ENCODE data around the gene FAM241B.

The FAM241B gene

GRCh38 chr10:69635428-69636272, 5.6 kb downstream of the FAM241B start:
- Histone ChIP-seq H3K4me1 (ENCODE audit: insufficient read depth, low read length) (no peaks in the 10 kb centered on the region; the same call in 1 of the 2 replicates), H3K9ac (ENCODE audit: low read depth, low read length) (no peak overlapping the region), H3K9me3 (ENCODE audit: insufficient read depth, low read depth, low read length) (no peaks in the 10 kb centered on the region), H3K27ac (ENCODE audit: low read length) (no peak overlapping the region), H3K27me3 (ENCODE audit: insufficient read depth, low read length) (peaks cover 10% of the 10 kb centered on the region), H3K36me3 (ENCODE audit: insufficient read depth, low read depth, low read length) (peaks cover 27% of the 10 kb centered on the region), H3K4me3 (ENCODE audit: low read length) (no peak overlapping the region)

DNA sequence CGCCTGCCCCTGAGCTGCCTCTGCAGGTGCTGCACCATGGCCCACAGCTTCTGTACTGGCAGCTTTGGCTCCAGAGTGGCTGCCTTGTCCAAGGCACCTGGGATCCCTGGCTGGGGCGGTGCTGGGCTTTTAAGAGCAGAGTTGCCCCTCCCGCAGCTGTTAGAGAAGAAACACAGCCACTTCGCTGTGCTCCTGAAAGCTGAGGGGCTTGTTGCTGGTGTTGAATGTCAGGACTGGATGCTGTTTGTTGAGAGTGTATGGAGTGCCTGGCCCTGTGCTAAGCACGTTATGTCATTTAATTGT, 6.2 kb downstream of the FAM241B start:
- Histone ChIP-seq H3K36me3 (ENCODE audit: insufficient read depth, low read depth, low read length) (peaks cover 27% of the 10 kb centered on the region), H3K27me3 (ENCODE audit: insufficient read depth, low read length) (peaks cover 4% of the 10 kb centered on the region), H3K4me3 (ENCODE audit: low read length) (no peak overlapping the region), H3K27ac (ENCODE audit: low read length) (no peak overlapping the region), H3K9me3 (ENCODE audit: insufficient read depth, low read depth, low read length) (no peaks in the 10 kb centered on the region), H3K4me1 (ENCODE audit: insufficient read depth, low read length) (no peaks in the 10 kb centered on the region; the same call in 1 of the 2 replicates), H3K9ac (ENCODE audit: low read depth, low read length) (no peak overlapping the region)

GRCh38 chr10:69636626-69637605, 6.9 kb downstream of the FAM241B start:
- no peak overlapping the region for H3K9ac ChIP-seq (ENCODE audit: low read depth, low read length)
- H3K36me3 ChIP-seq (ENCODE audit: insufficient read depth, low read depth, low read length) = peaks cover 27% of the 10 kb centered on the region
- H3K27ac ChIP-seq (ENCODE audit: low read length) = no peak overlapping the region
- no peaks in the 10 kb centered on the region for H3K9me3 ChIP-seq (ENCODE audit: insufficient read depth, low read depth, low read length)
- H3K4me1 ChIP-seq (ENCODE audit: insufficient read depth, low read length) = no peaks in the 10 kb centered on the region
- no peak overlapping the region for H3K4me3 ChIP-seq (ENCODE audit: low read length)
- no peaks in the 10 kb centered on the region; the same call in 1 of the 2 replicates for H3K27me3 ChIP-seq (ENCODE audit: insufficient read depth, low read length)

GRCh38 chr10:69638642-69639041, 8.6 kb downstream of the FAM241B start:
- H3K27me3 ChIP-seq (ENCODE audit: insufficient read depth, low read length) = no peaks in the 10 kb centered on the region; the same call in 1 of the 2 replicates
- peaks cover 12% of the 10 kb centered on the region for H3K36me3 ChIP-seq (ENCODE audit: insufficient read depth, low read depth, low read length)
- no peak overlapping the region for H3K9ac ChIP-seq (ENCODE audit: low read depth, low read length)
- no peaks in the 10 kb centered on the region for H3K9me3 ChIP-seq (ENCODE audit: insufficient read depth, low read depth, low read length)
- no peak overlapping the region for H3K4me3 ChIP-seq (ENCODE audit: low read length)
- H3K27ac ChIP-seq (ENCODE audit: low read length) = no peak overlapping the region
- H3K4me1 ChIP-seq (ENCODE audit: insufficient read depth, low read length) = no peaks in the 10 kb centered on the region

DNA sequence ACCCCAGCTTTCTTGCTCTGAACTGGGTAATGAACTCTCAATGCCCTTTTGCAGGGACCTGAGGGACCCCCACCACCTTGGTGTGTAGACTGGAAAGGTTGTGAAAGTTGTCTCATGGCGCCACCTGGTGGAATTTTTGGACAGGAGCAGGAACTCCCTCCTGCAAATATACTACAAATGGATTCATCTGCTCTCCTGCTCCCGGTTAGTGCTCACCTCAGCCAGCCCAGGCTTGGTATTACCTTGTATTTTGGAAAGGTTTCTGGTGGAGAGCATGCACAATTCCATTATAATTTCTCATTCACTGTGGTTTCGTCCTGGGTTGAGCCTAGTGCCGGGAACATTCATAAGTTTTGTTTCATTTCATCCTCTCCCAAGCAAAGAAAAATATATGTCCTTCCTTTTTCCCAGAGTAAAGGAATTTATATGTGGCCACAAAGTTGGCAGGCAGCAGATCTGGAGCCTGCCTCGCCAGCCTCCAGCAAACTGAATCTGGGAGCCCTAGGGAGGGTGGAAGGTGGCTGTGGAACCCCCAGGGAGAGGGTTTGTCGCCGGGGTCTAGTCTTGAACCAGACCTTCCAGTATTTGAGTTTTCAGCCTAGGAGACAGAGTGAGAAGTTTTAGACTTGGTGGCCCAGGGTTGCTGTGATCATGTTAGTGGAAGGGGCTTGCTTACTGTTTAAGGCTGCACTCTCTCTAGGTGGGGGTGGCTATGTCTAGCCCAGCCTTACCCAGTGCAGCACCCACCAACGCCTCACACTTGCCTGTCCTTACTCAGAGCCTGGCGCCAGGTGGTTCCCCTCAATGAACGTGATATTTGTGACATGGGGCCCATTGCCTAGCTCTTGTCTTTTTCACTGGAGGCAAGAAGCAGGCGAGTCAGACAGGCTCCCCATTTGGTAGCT, 9.5 kb downstream of the FAM241B start:
- H3K36me3 ChIP-seq (ENCODE audit: insufficient read depth, low read depth, low read length) = peaks cover 7% of the 10 kb centered on the region; the same call in 1 of the 2 replicates
- no peak overlapping the region for H3K27ac ChIP-seq (ENCODE audit: low read length)
- no peaks in the 10 kb centered on the region for H3K4me1 ChIP-seq (ENCODE audit: insufficient read depth, low read length)
- H3K27me3 ChIP-seq (ENCODE audit: insufficient read depth, low read length) = no peaks in the 10 kb centered on the region; the same call in 1 of the 2 replicates
- no peak overlapping the region for H3K9ac ChIP-seq (ENCODE audit: low read depth, low read length)
- H3K4me3 ChIP-seq (ENCODE audit: low read length) = no peak overlapping the region
- H3K9me3 ChIP-seq (ENCODE audit: insufficient read depth, low read depth, low read length) = no peaks in the 10 kb centered on the region

GRCh38 chr10:69640196-69640980, 10.3 kb downstream of the FAM241B start:
- Histone ChIP-seq H3K9ac (ENCODE audit: low read depth, low read length) (no peak overlapping the region), H3K27me3 (ENCODE audit: insufficient read depth, low read length) (no peaks in the 10 kb centered on the region; the same call in 1 of the 2 replicates), H3K36me3 (ENCODE audit: insufficient read depth, low read depth, low read length) (peaks cover 4% of the 10 kb centered on the region; the same call in 1 of the 2 replicates), H3K9me3 (ENCODE audit: insufficient read depth, low read depth, low read length) (no peaks in the 10 kb centered on the region), H3K4me3 (ENCODE audit: low read length) (no peak overlapping the region), H3K4me1 (ENCODE audit: insufficient read depth, low read length) (no peaks in the 10 kb centered on the region), H3K27ac (ENCODE audit: low read length) (no peak overlapping the region)

- H3K9ac ChIP-seq (ENCODE audit: low read depth, low read length) = no peak overlapping the region
- H3K27me3 ChIP-seq (ENCODE audit: insufficient read depth, low read length) = no peaks in the 10 kb centered on the region; the same call in 1 of the 2 replicates
- H3K36me3 ChIP-seq (ENCODE audit: insufficient read depth, low read depth, low read length) = no peaks in the 10 kb centered on the region
- no peak overlapping the region for H3K27ac ChIP-seq (ENCODE audit: low read length)
- H3K4me1 ChIP-seq (ENCODE audit: insufficient read depth, low read length) = peaks cover 5% of the 10 kb centered on the region; the same call in 1 of the 2 replicates
- no peaks in the 10 kb centered on the region for H3K9me3 ChIP-seq (ENCODE audit: insufficient read depth, low read depth, low read length)
- no peak overlapping the region for H3K4me3 ChIP-seq (ENCODE audit: low read length)
Measured at GRCh38 chr10:69641261-69641980, 11.4 kb downstream of the FAM241B start.

DNA sequence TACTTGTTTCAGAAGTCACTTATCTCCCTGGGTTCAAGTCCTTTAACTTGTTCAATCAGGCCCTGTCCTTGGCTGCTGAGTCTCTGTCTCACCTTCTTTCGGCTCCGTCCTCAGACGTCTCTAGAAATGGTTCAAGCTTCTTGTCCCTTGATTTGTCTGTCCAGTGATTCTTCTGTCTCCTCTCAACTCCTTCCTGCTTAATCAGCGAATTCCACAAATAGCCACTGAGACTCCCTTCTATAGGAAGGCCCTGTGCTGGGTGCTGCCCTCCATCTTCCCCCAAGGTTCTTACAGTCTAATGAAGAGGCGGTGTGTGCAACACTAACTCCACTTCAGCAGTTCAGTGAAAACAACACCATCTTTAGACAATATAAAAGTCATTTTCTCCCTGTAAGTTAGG, 12.7 kb downstream of the FAM241B start:
- H3K4me1 ChIP-seq (ENCODE audit: insufficient read depth, low read length) = peaks cover 7% of the 10 kb centered on the region; the same call in 1 of the 2 replicates
- no peak overlapping the region for H3K27ac ChIP-seq (ENCODE audit: low read length)
- no peak overlapping the region for H3K9ac ChIP-seq (ENCODE audit: low read depth, low read length)
- H3K27me3 ChIP-seq (ENCODE audit: insufficient read depth, low read length) = no peaks in the 10 kb centered on the region; the same call in 1 of the 2 replicates
- no peaks in the 10 kb centered on the region for H3K9me3 ChIP-seq (ENCODE audit: insufficient read depth, low read depth, low read length)
- no peaks in the 10 kb centered on the region for H3K36me3 ChIP-seq (ENCODE audit: insufficient read depth, low read depth, low read length)
- no peak overlapping the region for H3K4me3 ChIP-seq (ENCODE audit: low read length)

DNA sequence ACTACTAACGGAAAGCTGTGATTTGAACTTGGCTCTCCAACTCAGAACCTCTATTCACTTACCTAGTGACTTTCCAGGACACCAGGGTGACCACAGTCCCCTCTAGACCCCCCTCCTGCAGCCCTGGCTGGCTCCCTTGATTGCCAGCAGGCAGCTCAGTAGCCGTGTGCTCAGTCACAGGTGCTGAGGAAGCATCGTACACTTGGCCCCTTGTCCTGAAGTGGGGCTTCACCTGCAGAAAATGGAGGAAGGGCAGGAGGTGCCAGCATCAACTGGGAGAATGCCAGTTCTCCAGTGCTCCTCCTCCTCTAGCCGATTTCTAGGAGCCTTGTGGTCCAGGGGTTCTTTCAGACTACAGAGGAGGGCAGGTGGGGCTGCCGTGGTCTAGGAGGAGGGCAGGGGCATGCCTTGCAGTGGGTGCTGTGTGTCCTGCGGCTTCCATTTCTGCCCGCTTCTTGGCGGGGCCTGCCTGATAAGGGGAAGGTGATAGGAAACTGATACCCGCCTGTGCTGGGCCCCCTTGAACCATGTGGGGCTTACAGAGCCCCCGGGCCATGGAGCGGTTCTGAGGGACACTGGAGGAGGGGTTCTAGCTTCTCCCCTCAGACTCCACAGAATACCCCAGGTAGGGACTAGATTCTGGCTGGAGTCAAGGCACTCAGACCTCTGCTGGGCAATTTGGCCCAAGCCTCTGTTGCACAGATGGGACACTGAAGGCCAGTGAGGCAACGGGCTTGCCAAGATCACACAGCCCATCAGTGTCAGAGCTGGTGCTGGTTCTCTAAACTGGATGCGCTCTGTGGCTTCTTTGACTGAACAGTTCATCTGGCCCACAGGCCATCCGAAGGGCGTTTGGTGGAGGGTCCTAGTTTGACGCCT, 14.0 kb downstream of the FAM241B start:
- Histone ChIP-seq H3K27me3 (ENCODE audit: insufficient read depth, low read length) (no peaks in the 10 kb centered on the region; the same call in 1 of the 2 replicates), H3K4me3 (ENCODE audit: low read length) (no peak overlapping the region), H3K4me1 (ENCODE audit: insufficient read depth, low read length) (peaks cover 7% of the 10 kb centered on the region; the same call in 1 of the 2 replicates), H3K9ac (ENCODE audit: low read depth, low read length) (no peak overlapping the region), H3K36me3 (ENCODE audit: insufficient read depth, low read depth, low read length) (no peaks in the 10 kb centered on the region), H3K27ac (ENCODE audit: low read length) (no peak overlapping the region), H3K9me3 (ENCODE audit: insufficient read depth, low read depth, low read length) (no peaks in the 10 kb centered on the region)

All from iPS-20b (cell line).